WERI-Rb-1 (cell line): ENCODE measurements around the gene CNIH1.

Experiments
- DNase-seq: peaks from one replicate; pipeline ENCODE4 v3.0.0-alpha.2; 2020
- H3K27ac ChIP-seq: fragments of 250-450 bp; sonication (Bioruptor Pico); 2 replicates; pipeline ENCODE4 v1.5.1; 2020; ENCODE audit warnings: mild to moderate bottlenecking, moderate library complexity
- H3K27me3 ChIP-seq: fragments of 250-450 bp; sonication (Bioruptor Pico); 2 replicates; pipeline ENCODE4 v1.5.1; 2021; ENCODE audit warnings: mild to moderate bottlenecking, low read depth, moderate library complexity; ENCODE audit not compliant: insufficient read depth, severe bottlenecking
- H3K36me3 ChIP-seq: fragments of 250-450 bp; sonication (Bioruptor Pico); 2 replicates; pipeline ENCODE4 v1.5.1; 2020; ENCODE audit warnings: mild to moderate bottlenecking, moderate library complexity
- H3K4me3 ChIP-seq: 2 replicates; pipeline ENCODE4 v1.5.1; 2011; ENCODE audit warnings: low read depth, mild to moderate bottlenecking, control low read depth, low read length
- H3K9me3 ChIP-seq: fragments of 250-450 bp; sonication (Bioruptor Pico); 2 replicates; pipeline ENCODE4 v1.5.1; 2021; ENCODE audit warnings: mild to moderate bottlenecking, moderate library complexity; ENCODE audit not compliant: severe bottlenecking
- CTCF ChIP-seq: IDR thresholded peaks from 2 replicates; pipeline ENCODE4 v1.5.1; 2011; ENCODE audit warnings: low read depth, mild to moderate bottlenecking, control low read depth, inconsistent platforms, low read length

CNIH1 gene

DNA sequence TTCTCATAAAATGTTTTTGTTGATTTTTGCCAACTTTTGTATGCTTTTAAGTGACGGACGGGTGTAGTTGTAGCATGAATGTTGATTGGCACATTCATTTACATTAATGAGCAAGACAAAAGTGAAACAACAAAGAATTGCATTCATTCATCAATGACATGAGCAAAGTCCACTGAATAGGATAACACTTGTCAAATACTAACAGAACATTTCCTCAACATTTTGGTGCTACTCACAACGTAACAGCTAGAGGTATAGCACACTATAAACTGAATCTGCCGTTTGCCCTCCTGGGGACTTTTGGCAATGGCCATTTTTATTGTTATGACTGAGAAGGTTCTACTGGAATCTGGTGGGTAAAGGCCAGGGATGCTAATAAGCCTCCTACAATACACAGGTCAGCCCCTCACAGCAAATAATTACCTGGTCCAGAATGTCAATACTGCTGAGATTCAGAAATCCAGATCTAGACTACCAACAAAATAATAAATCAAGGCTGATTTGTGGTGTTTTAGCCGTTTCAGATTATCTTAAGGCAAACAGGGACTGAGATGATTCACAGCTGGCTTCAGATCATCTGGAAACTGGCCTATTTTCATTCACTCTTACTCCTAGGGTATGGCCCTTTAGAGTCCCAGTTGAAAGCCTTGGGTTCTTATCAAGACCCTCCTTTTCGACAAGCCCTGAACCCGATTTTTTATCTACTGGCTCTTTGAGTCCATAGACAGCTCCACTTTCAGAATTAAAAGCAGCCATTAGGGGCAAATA lies 66.9 kb downstream of the CNIH1 start:
- Histone ChIP-seq H3K27ac (no peak overlapping the region), H3K36me3 (no peaks in the 10 kb centered on the region), H3K4me3 (no peak overlapping the region), H3K9me3 (no peaks in the 10 kb centered on the region), H3K27me3 (no peaks in the 10 kb centered on the region)
- TF ChIP-seq CTCF = no peak
- DNase-seq = no peak
